ENCODE data around the gene CDH2.

DNA sequence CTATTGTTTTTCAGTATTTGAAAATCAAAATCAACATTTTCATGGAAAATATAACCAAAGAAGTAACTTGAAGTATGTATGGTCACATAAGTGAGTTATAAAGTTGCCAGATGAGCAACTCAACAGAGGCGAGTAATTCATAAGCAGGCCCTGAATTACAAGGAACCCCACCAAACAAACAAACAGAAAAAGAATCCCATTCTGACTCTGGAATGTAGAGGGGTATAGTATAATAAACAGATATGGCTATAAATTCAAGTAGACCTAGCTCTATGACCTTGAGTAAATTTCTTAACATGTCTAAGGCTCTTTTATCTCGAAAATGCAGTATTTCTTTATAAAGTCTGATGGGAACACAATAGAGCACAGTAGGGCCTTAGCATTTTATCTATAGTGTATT, 4.7 kb upstream of the CDH2 start:
- TF ChIP-seq, protein P1, sequence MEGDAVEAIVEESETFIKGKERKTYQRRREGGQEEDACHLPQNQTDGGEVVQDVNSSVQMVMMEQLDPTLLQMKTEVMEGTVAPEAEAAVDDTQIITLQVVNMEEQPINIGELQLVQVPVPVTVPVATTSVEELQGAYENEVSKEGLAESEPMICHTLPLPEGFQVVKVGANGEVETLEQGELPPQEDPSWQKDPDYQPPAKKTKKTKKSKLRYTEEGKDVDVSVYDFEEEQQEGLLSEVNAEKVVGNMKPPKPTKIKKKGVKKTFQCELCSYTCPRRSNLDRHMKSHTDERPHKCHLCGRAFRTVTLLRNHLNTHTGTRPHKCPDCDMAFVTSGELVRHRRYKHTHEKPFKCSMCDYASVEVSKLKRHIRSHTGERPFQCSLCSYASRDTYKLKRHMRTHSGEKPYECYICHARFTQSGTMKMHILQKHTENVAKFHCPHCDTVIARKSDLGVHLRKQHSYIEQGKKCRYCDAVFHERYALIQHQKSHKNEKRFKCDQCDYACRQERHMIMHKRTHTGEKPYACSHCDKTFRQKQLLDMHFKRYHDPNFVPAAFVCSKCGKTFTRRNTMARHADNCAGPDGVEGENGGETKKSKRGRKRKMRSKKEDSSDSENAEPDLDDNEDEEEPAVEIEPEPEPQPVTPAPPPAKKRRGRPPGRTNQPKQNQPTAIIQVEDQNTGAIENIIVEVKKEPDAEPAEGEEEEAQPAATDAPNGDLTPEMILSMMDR (conservative IDR thresholded peaks at IDR 0.05; ENCODE audit: low read depth, low read length) = no peak
- TF ChIP-seq EZH2 (IDR thresholded peaks at IDR 0.05; ENCODE audit: low read length, unreplicated experiment) (no peak), EZH2phosphoT487 (IDR thresholded peaks at IDR 0.05; ENCODE audit: borderline replicate concordance, low read length) (no peak)

All from PC-3 (cell line).